ENCODE results near the gene PLB1. TPM values are rescaled to one million over a fixed set of nuclear protein-coding genes. Genes with fewer than 3 reads are reported as not detected.
A peak's percentile ranks its signal among the peaks of the same experiment; 100 is the strongest.

Gene PLB1
- total and polyA plus RNA-seq, 2 donors (not counting 1 experiment from before 2014, with no cell fraction given): 0.25 to 0.51 TPM

DNA sequence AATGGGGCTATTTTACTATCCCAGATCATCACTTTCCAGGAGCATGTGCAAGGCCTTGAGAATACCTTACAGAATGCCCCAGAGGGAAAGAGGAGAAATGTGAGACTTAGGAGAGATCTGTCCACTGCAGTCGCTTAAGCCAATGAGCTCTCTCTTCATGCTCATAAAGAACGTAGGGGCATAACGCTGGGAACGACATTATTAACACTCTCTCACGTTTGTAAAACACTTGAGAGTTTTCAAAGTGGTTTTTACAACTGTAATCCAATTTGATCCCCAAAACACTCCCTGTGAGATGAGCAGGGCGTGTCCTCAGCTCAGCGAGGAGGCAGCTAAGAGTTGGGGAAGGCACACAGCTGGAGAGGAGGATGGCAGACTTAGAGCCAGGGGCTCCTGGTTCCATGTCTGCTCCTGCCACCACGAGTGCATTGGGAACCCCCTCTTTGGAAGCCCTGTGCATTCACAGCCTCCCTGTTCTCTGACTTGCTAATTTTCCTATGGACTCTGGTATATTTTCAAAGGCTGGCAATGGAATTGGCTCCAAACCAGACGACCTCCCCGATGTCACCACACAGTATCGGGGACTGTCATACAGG, 97.4 kb downstream of the PLB1 start:
- Histone ChIP-seq H3K27me3 (replicated peaks in 1 of 4; ENCODE audit: control extremely low read depth in 1 of 4, control insufficient read depth in 3 of 4, insufficient read depth in 4 of 4, low read length in 3 of 4) (no peaks in the 10 kb centered on the region), H4K20me1 (ENCODE audit: control insufficient read depth, insufficient read depth, low read length, poor library complexity, severe bottlenecking) (no peaks in the 10 kb centered on the region), H3K27ac (ENCODE audit: low read length in 2 of 2) (no peak overlapping the region), H3K4me1 (ENCODE audit: control insufficient read depth in 2 of 2, insufficient read depth in 2 of 2, low read length in 2 of 2) (peaks cover 3 to 11% of the 10 kb centered on the region in 2 donors), H3K36me3 (replicated peaks in 1 of 2; ENCODE audit: control extremely low read depth in 1 of 2, control insufficient read depth in 1 of 2, extremely low read depth in 1 of 2, insufficient read depth in 2 of 2, low read length in 1 of 2) (no peaks in the 10 kb centered on the region), H3K4me2 (replicated peaks; ENCODE audit: low read depth, low read length, poor library complexity, severe bottlenecking) (no peak overlapping the region), H3K9me3 (ENCODE audit: control extremely low read depth in 1 of 3, control insufficient read depth in 2 of 3, insufficient read depth in 1 of 3, low read length in 2 of 3) (no peaks in the 10 kb centered on the region), H3K79me2 (ENCODE audit: control insufficient read depth, insufficient read depth, low read length) (no peaks in the 10 kb centered on the region), H3K9ac (ENCODE audit: low read length) (no peak overlapping the region), H2AFZ (ENCODE audit: insufficient read depth, low read depth, low read length, poor library complexity, severe bottlenecking) (no peak overlapping the region), H3K4me3 (ENCODE audit: control extremely low read depth in 1 of 5, extremely low read depth in 1 of 5, insufficient read depth in 1 of 5, low read depth in 2 of 5, low read length in 4 of 5) (no peak overlapping the region)
- TF ChIP-seq EZH2 (IDR thresholded peaks at IDR 0.05; ENCODE audit: borderline replicate concordance, insufficient read depth, low read depth, low read length, poor library complexity, severe bottlenecking): no peak
- TF ChIP-seq, protein P1, sequence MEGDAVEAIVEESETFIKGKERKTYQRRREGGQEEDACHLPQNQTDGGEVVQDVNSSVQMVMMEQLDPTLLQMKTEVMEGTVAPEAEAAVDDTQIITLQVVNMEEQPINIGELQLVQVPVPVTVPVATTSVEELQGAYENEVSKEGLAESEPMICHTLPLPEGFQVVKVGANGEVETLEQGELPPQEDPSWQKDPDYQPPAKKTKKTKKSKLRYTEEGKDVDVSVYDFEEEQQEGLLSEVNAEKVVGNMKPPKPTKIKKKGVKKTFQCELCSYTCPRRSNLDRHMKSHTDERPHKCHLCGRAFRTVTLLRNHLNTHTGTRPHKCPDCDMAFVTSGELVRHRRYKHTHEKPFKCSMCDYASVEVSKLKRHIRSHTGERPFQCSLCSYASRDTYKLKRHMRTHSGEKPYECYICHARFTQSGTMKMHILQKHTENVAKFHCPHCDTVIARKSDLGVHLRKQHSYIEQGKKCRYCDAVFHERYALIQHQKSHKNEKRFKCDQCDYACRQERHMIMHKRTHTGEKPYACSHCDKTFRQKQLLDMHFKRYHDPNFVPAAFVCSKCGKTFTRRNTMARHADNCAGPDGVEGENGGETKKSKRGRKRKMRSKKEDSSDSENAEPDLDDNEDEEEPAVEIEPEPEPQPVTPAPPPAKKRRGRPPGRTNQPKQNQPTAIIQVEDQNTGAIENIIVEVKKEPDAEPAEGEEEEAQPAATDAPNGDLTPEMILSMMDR (IDR thresholded peaks at IDR 0.05): no peak
- no peak for DNase-seq
- POLR2A ChIA-PET: no interaction called here
- H3K9me3 Mint-ChIP-seq (ENCODE audit: insufficient read depth): no peaks in the 10 kb centered on the region
- peaks cover 7% of the 10 kb centered on the region for H3K27me3 Mint-ChIP-seq
- peaks cover 10% of the 10 kb centered on the region for H3K4me1 Mint-ChIP-seq
- ATAC-seq (ENCODE audit: low read depth): no peak
- no peak overlapping the region for H3K27ac Mint-ChIP-seq
- intact Hi-C loops (cut with micrococcal nuclease): loop anchor here (5.0 kb wide), 1 partner anchor 219 kb away; the partner anchor contains the start of gene SPDYA
- no peak overlapping the region for H3K4me3 Mint-ChIP-seq
- CTCF ChIA-PET: interaction anchor here (0.6 to 5.5 kb wide), 19 partner anchors 13 to 889 kb away, joined by 3 to 112 read pairs (median 8); partner anchors contain the start of gene PPP1CB
- WGBS (ENCODE audit: insufficient coverage): 94% methylated on average over 6 of the region's 11 CpGs

GRCh38 chr2:28594000-28594331, 98.1 kb downstream of the PLB1 start:
- H4K20me1 ChIP-seq (ENCODE audit: control insufficient read depth, insufficient read depth, low read length, poor library complexity, severe bottlenecking): no peaks in the 10 kb centered on the region
- TF ChIP-seq, protein P1 (IDR thresholded peaks at IDR 0.05): no peak
- TF ChIP-seq EZH2 (IDR thresholded peaks at IDR 0.05; ENCODE audit: borderline replicate concordance, insufficient read depth, low read depth, low read length, poor library complexity, severe bottlenecking): no peak
- H3K9ac ChIP-seq (ENCODE audit: low read length): no peak overlapping the region
- H3K27me3 ChIP-seq (replicated peaks in 1 of 4; ENCODE audit: control extremely low read depth in 1 of 4, control insufficient read depth in 3 of 4, insufficient read depth in 4 of 4, low read length in 3 of 4): no peaks in the 10 kb centered on the region
- no peak for DNase-seq
- H3K9me3 Mint-ChIP-seq (ENCODE audit: insufficient read depth): no peaks in the 10 kb centered on the region
- CTCF ChIA-PET: interaction anchor here (0.5 to 5.5 kb wide), 47 partner anchors 10 to 890 kb away, joined by 3 to 112 read pairs (median 5); partner anchors contain the start of gene PPP1CB
- H3K27ac ChIP-seq (ENCODE audit: low read length in 2 of 2): no peak overlapping the region
- peaks cover 7% of the 10 kb centered on the region for H3K27me3 Mint-ChIP-seq
- intact Hi-C loops (cut with micrococcal nuclease): loop anchor here (1.0 to 5.0 kb wide), 3 partner anchors 28 to 218 kb away; partner anchors contain the start of gene SPDYA
- H3K4me1 Mint-ChIP-seq: peaks cover 10% of the 10 kb centered on the region
- no peak overlapping the region for H3K4me3 Mint-ChIP-seq
- 83% methylated on average over 1 of the region's 9 CpGs for WGBS (ENCODE audit: insufficient coverage)
- peaks cover 3 to 9% of the 10 kb centered on the region in 2 donors for H3K4me1 ChIP-seq (ENCODE audit: control insufficient read depth in 2 of 2, insufficient read depth in 2 of 2, low read length in 2 of 2)
- ATAC-seq (ENCODE audit: low read depth): peak; percentile 13
- peak overlapping the region; percentile 79 for H2AFZ ChIP-seq (ENCODE audit: insufficient read depth, low read depth, low read length, poor library complexity, severe bottlenecking)
- no peaks in the 10 kb centered on the region for H3K79me2 ChIP-seq (ENCODE audit: control insufficient read depth, insufficient read depth, low read length)
- no peak overlapping the region for H3K4me3 ChIP-seq (ENCODE audit: control extremely low read depth in 1 of 5, extremely low read depth in 1 of 5, insufficient read depth in 1 of 5, low read depth in 2 of 5, low read length in 4 of 5)
- H3K9me3 ChIP-seq (ENCODE audit: control extremely low read depth in 1 of 3, control insufficient read depth in 2 of 3, insufficient read depth in 1 of 3, low read length in 2 of 3): no peaks in the 10 kb centered on the region
- no peaks in the 10 kb centered on the region for H3K36me3 ChIP-seq (replicated peaks in 1 of 2; ENCODE audit: control extremely low read depth in 1 of 2, control insufficient read depth in 1 of 2, extremely low read depth in 1 of 2, insufficient read depth in 2 of 2, low read length in 1 of 2)
- H3K4me2 ChIP-seq (replicated peaks; ENCODE audit: low read depth, low read length, poor library complexity, severe bottlenecking): peak overlapping the region; percentile 66
- POLR2A ChIA-PET: interaction anchor here (1.6 kb wide), 1 partner anchor 158 kb away, joined by 5 read pairs; the partner anchor contains the start of gene PPP1CB
- H3K27ac Mint-ChIP-seq: no peak overlapping the region
